LNCAP (cell line): ENCODE results near the gene GPR50.

Experiments used
- TF ChIP-seq, protein P1 (sequence below): fragments of 450-650 bp; IDR thresholded peaks from 2 replicates; pipeline ENCODE4 v1.5.1; 2017; ENCODE audit warnings: mild to moderate bottlenecking

Gene GPR50

DNA sequence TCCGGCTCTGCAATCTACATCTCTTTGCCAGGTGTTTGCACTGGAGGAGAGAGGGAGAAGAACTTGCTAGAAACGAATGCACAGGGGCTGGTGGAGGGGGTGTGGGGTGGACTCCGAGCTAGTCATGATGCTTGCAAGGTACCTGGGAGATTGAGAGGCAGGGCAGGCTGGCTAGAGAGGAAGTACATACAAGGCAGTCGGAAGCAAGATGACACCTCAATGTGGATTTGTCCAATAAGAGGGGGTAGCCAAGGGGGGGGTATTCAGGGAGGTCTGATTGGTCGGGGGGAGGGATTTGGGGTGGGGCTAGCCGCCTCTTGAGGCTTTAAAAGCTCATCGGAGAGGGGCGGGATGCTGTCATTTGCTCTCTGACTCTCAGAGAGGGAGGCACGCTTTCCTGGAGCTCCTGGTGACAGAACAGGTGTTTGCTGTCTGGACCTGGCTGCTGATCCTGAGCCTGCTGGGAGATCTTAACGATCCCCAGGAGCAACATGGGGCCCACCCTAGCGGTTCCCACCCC is at the start of gene GPR50:
Gene GPR50, plus strand, starts transcription at position 354 of the 520 bp plus-strand sequence. Its CDS starts 138 bp downstream, at position 492.
- TF ChIP-seq, protein P1, sequence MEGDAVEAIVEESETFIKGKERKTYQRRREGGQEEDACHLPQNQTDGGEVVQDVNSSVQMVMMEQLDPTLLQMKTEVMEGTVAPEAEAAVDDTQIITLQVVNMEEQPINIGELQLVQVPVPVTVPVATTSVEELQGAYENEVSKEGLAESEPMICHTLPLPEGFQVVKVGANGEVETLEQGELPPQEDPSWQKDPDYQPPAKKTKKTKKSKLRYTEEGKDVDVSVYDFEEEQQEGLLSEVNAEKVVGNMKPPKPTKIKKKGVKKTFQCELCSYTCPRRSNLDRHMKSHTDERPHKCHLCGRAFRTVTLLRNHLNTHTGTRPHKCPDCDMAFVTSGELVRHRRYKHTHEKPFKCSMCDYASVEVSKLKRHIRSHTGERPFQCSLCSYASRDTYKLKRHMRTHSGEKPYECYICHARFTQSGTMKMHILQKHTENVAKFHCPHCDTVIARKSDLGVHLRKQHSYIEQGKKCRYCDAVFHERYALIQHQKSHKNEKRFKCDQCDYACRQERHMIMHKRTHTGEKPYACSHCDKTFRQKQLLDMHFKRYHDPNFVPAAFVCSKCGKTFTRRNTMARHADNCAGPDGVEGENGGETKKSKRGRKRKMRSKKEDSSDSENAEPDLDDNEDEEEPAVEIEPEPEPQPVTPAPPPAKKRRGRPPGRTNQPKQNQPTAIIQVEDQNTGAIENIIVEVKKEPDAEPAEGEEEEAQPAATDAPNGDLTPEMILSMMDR: no peak

DNA sequence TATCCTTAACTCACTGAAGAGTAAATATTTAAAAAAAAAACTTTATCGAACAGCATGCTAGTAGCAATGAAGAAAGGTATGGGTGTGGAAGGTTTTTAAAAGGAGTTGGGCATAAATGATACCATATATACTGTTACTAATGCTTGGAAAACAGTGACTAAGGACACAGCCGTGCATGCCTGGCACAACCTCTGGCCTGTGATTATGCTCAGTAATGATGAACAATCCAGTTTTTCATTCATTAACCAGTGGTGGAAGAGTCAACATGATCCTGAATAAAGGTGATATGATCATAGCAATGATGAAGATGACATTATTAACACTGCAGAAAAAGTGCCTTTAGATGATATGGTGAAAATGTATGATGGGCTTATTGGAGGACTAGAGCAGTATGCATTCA is 43.9 kb upstream of the GPR50 start:
- TF ChIP-seq, protein P1: no peak

DNA sequence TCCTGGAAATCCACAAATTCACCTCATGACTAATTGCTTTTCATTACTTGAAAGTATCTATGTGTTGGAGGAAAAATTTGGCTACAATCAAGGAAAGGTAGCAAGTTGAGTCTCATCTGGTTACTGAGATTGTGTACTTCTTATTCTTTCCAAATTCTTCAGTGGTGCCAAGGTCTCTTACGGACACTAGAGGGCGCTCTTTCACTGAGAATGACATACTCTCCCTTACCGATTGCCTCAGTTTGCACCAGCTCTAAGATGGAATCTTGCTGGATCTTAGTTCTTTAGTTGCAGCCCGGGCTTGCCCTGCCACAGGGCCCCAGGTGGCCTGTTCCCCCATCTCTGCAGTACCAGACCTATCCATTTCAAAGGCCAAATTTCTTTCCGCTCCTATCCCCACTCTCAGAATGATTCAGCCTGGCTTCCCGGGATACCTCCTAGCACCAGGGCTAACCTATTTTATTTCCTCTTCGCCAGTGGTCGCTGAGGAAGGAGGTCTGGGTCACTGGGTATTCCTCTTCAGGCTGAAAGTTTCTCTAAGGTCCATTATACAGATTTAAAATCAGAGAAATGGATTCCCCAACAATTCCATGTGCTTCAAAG is 24.6 kb upstream of the GPR50 start:
- TF ChIP-seq, protein P1: peak; percentile 63

DNA sequence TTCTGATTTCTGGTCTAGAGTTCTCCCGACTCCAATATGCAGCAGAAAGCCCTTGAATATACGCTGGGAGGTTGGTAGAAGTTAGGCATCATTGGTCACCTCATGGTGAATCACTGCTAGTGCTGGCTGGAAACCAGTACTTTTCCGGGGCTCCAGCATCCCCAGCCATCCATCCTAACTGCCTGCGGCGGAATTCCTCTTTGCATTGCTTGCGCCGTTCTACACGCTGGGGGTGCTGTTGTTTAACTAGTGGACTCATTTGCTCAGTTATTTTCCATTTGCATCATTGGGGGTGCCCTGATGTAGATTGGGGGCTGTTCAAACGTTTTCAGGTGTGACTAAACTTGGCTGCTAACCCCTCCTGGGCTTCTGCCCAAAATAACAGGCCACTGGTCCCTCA is 23.3 kb upstream of the GPR50 start:
- TF ChIP-seq, protein P1: peak; percentile 19; the same call in 1 of the 2 replicates

DNA sequence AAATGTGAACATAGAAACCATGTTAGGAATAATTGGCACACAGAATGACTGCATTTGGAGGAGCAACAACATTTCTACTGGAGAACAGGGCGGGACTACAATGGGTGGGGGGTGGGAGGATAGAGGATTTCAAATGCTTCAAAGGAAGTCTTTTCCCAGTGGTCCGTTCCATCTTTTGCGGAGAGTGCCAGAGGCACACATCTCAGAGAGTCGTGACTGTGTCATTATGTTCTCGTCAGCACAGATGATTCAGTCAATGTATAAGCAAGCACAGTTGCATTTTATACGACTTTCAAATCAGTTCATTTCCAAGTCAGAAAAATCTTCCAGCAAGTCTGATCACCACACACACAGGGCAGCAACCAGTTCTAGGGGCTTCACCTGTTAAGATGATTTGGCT is 22.7 kb upstream of the GPR50 start:
- TF ChIP-seq, protein P1: no peak

DNA sequence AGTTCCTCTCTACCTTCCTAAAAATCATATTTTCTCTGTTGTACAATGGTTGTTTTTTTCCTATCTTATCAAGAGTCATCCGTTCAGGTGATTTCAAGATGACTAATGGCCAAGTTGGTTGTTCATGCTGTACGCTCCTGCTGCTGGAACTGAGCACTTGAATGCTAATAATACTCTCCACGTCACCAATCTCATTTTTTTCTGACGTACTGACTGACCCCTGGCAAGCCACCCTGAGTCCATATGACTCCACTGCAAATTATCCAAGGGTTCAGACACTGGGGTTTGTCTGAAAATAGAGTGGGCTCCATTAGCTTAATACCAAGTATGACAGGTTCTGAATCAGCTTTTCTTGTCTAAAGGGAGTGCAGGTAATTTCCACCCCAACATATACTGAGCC is 21.1 kb upstream of the GPR50 start:
- TF ChIP-seq, protein P1: no peak

DNA sequence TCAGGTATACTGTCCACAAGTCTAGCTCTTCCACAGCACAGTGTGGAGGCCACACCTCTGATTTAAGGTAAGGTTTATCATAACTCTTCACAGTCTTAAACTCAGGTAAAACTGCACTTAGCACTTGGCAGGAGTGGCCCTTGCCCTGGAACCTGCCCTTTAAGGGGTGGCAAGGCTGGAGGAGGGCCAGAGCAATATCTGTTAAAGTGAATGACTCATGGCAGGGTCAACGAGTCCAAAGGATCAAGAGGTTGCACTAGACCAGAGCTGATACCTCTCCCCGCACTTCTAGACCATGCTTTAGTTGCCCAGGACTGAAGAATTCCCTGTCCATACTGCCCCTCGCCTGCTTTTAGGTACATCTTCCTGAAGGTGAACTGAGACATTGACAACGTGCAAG is 14.7 kb upstream of the GPR50 start:
- TF ChIP-seq, protein P1: no peak
